Gastrocnemius medialis (tissue), 4 donors: Measurements from ENCODE around the gene ABCC8. TPM values are rescaled to one million over a fixed set of nuclear protein-coding genes. Genes with fewer than 3 reads are reported as not detected.
A peak's percentile ranks its signal among the peaks of the same experiment; 100 is the strongest.

Experiments
- ATAC-seq, 2 donors: fragments of 150-250 bp; one replicate each; pipeline ENCODE4 v1.9.1; 2016
- DNase-seq, 2 donors: peaks; one replicate each; pipeline ENCODE4 v3.0.0-alpha.2; 2019
- H3K27ac ChIP-seq, 4 donors: fragments of 200-600 bp; sonication (generic); 1 replicate in 1 of 4; 2 replicates in 3 of 4; pipeline ENCODE4 v1.5.1; 2016 to 2018; ENCODE audit warnings: mild to moderate bottlenecking in 2 of 4, moderate library complexity in 1 of 4
- H3K27me3 ChIP-seq, 3 donors: fragments of 200-600 bp; sonication (generic) in 2 of 3; 1 replicate in 1 of 3; 2 replicates in 2 of 3; pipeline versions ENCODE4 v1.5.1 to v1.6.0; 2016 to 2019; ENCODE audit warnings: mild to moderate bottlenecking in 1 of 3, moderate library complexity in 1 of 3
- H3K36me3 ChIP-seq, 2 donors: fragments of 200-600 bp; sonication (generic) in 1 of 2; one replicate each; pipeline ENCODE4 v1.5.1; 2017 to 2018
- H3K4me1 ChIP-seq, 2 donors: fragments of 200-600 bp; sonication (generic) in 1 of 2; one replicate each; pipeline ENCODE4 v1.5.1; 2016 to 2017; ENCODE audit warnings: mild to moderate bottlenecking in 2 of 2
- H3K4me3 ChIP-seq, 4 donors: fragments of 200-600 bp; sonication (generic) in 3 of 4; 1 replicate in 1 of 4; 2 replicates in 3 of 4; pipeline ENCODE4 v1.5.1; 2016 to 2019; ENCODE audit warnings: mild to moderate bottlenecking in 2 of 4
- H3K9me3 ChIP-seq, 3 donors: fragments of 200-600 bp; sonication (generic) in 2 of 3; 1 replicate in 1 of 3; 2 replicates in 2 of 3; pipeline ENCODE4 v1.5.1; 2016 to 2019
- POLR2A ChIP-seq, 2 donors: fragments of 450-650 bp; IDR thresholded peaks; one replicate each; pipeline ENCODE4 v1.6.1; 2017; ENCODE audit warnings: antibody characterized with exemption in 2 of 2, mild to moderate bottlenecking in 2 of 2, moderate library complexity in 2 of 2
- in situ Hi-C, 4 donors: fragments of 200-750 bp; cut with MboI; loops; one replicate each; pipeline versions ENCODE4 v1.15.0 to v1.8.0; 2017; ENCODE audit warnings: low sequenced_read_pairs in 4 of 4
- intact Hi-C: fragments of 100-400 bp; cut with DNase I; formaldehyde crosslinking; loops from one replicate; pipeline ENCODE4 v1.15.1; 2023; ENCODE audit warnings: low total_unique reads
- total RNA-seq, 4 donors: library from RNA; depleted of rRNA; stranded (reverse); fragments of >200 nt; gene quantifications; one replicate each; pipeline versions ENCODE4 v1.1.0 to v1.2.3, GENCODE V29; 2016
- TF ChIP-seq, protein P1 (sequence below), 5 experiments: fragments of 450-650 bp in 3 of 5; fragments of 200-600 bp in 2 of 5; sonication (generic) in 2 of 5; IDR thresholded peaks in 4 of 5; conservative IDR thresholded peaks in 1 of 5; 1 replicate in 4 of 5; 2 replicates in 1 of 5; pipeline ENCODE4 v1.5.1; 2016 to 2019; ENCODE audit warnings: antibody characterized with exemption in 5 of 5, mild to moderate bottlenecking in 3 of 5, moderate library complexity in 3 of 5

ABCC8 gene
- total RNA-seq, 4 donors from 2014 or later = 0.33 to 4.0 (median 1.1) TPM

DNA sequence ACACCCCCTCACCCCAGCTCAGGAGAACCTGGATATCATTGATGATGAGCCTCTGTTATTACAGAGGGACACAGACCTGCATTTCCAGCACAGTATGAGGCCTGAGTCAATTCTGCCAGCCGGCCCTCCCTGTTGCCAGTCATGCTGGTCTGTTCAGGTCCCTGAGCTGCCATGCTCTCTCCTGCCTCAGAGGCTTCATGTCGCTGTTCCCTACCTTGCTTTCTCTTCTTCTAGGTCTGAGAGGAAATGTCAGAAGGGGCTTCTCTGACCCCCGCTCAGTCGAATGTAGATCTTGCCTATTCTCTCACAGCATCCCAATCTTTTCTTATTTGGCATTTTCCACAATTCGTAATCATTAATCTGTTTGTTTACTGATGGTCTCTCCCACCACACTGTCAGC, 21.8 kb upstream of the ABCC8 start:
- H3K27me3 ChIP-seq = no peaks in the 10 kb centered on the region
- in situ Hi-C loops (loop anchor here in 1 of 4 donors (10.0 kb wide), 1 partner anchor 264 kb away; no protein-coding TSS in a partner anchor), intact Hi-C loops (no loop called here)
- no peak overlapping the region for H3K4me3 ChIP-seq
- no peaks in the 10 kb centered on the region for H3K9me3 ChIP-seq
- DNase-seq (no peak), ATAC-seq (peak in 1 of 2 donors; percentile 39)
- no peak overlapping the region for H3K27ac ChIP-seq
- no peaks in the 10 kb centered on the region for H3K36me3 ChIP-seq
- H3K4me1 ChIP-seq = no peaks in the 10 kb centered on the region
- no peak for TF ChIP-seq POLR2A (IDR thresholded peaks at IDR 0.05)
- TF ChIP-seq, protein P1, sequence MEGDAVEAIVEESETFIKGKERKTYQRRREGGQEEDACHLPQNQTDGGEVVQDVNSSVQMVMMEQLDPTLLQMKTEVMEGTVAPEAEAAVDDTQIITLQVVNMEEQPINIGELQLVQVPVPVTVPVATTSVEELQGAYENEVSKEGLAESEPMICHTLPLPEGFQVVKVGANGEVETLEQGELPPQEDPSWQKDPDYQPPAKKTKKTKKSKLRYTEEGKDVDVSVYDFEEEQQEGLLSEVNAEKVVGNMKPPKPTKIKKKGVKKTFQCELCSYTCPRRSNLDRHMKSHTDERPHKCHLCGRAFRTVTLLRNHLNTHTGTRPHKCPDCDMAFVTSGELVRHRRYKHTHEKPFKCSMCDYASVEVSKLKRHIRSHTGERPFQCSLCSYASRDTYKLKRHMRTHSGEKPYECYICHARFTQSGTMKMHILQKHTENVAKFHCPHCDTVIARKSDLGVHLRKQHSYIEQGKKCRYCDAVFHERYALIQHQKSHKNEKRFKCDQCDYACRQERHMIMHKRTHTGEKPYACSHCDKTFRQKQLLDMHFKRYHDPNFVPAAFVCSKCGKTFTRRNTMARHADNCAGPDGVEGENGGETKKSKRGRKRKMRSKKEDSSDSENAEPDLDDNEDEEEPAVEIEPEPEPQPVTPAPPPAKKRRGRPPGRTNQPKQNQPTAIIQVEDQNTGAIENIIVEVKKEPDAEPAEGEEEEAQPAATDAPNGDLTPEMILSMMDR (IDR thresholded peaks at IDR 0.05 in 4 of 5, conservative IDR thresholded peaks at IDR 0.05 in 1 of 5) = peak in 1 of 5 experiments; percentile 7

DNA sequence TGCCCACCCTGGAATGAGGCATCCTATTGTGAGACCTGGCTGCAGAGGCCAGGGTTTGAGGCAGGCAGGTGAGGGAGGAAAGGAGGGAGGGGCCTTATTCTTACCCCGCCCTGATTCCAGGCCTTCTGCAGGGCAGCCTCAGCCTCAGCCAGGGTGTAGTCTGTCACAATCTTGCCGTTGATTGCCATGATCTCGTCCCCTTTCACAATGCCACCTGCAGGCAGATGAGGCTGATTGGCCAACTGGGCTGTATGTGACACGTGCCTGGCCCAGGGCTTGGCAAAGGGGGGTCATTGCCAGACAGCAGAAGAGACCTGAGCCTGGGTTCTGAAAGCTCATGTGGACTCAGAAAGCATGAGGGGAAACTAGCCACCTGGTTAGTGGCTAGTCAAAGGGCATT, 21.4 kb upstream of the ABCC8 start:
- Histone ChIP-seq H3K4me1 (no peaks in the 10 kb centered on the region), H3K27ac (no peak overlapping the region), H3K27me3 (no peaks in the 10 kb centered on the region), H3K36me3 (no peaks in the 10 kb centered on the region), H3K4me3 (no peak overlapping the region), H3K9me3 (no peaks in the 10 kb centered on the region)
- intact Hi-C loops = no loop called here
- ATAC-seq (peak; percentile 67 to 96), DNase-seq (peak in 1 of 2 donors; percentile 76)
- in situ Hi-C loops = loop anchor here in 1 of 4 donors (10.0 kb wide), 1 partner anchor 263 kb away; no protein-coding TSS in a partner anchor
- no peak for TF ChIP-seq POLR2A (IDR thresholded peaks at IDR 0.05)
- TF ChIP-seq, protein P1 (IDR thresholded peaks at IDR 0.05 in 4 of 5, conservative IDR thresholded peaks at IDR 0.05 in 1 of 5) = no peak

DNA sequence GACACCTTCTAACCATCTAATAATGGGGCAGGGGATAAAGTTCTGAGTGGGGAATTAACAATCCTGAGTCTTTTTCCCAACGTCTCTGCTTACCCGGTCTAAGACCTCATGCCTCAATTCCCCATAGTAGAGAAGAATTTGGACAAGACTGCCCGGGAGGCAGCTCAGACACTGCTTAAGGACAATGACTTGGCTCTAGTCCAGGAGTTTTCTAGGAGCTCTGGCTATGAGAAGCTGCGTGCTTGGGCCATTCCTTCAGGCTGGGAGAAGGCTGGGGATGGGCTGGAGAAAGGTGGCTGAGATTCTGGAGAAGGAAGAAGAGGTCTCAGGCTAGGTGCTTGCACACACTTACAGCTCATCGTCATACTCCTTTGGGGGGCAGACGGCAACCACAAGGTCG, 19.8 kb upstream of the ABCC8 start:
- in situ Hi-C loops = loop anchor here in 1 of 4 donors (10.0 kb wide), 1 partner anchor 262 kb away; no protein-coding TSS in a partner anchor
- no peak for ATAC-seq
- TF ChIP-seq POLR2A (IDR thresholded peaks at IDR 0.05) = no peak
- TF ChIP-seq, protein P1 (IDR thresholded peaks at IDR 0.05 in 4 of 5, conservative IDR thresholded peaks at IDR 0.05 in 1 of 5) = no peak

DNA sequence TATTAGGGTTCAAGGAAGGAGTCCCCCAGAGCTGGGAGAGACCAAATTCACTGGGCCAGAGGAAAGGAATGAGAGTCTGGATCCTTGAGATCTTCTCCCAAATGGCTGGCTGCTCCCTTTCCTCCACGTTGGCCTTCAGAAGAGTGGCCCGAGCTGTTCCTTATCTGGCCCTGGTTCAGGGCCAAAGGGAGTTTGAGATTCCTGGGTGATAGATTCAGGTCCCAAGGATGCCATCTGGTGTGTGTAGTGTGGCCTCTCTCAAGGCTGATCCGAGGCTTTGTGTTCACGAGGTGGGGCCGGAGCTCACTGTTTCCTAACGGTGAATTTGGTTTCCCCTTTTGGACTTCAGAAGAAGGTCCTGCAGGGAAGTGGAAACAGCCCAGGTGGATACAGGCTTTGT, 17.4 kb upstream of the ABCC8 start:
- in situ Hi-C loops = loop anchor here in 1 of 4 donors (10.0 kb wide), 1 partner anchor 259 kb away; no protein-coding TSS in a partner anchor
- no peak for DNase-seq
- Histone ChIP-seq H3K9me3 (no peaks in the 10 kb centered on the region), H3K4me1 (no peaks in the 10 kb centered on the region), H3K4me3 (no peak overlapping the region), H3K27ac (no peak overlapping the region), H3K27me3 (no peaks in the 10 kb centered on the region), H3K36me3 (no peaks in the 10 kb centered on the region)
- ATAC-seq = no peak
- TF ChIP-seq, protein P1 (IDR thresholded peaks at IDR 0.05 in 4 of 5, conservative IDR thresholded peaks at IDR 0.05 in 1 of 5) = no peak
- no peak for TF ChIP-seq POLR2A (IDR thresholded peaks at IDR 0.05)
- intact Hi-C loops = no loop called here

More for the DNA sequence above, 19.8 kb upstream of the ABCC8 start:
- intact Hi-C loops = no loop called here
- Histone ChIP-seq H3K27ac (no peak overlapping the region), H3K36me3 (no peaks in the 10 kb centered on the region), H3K27me3 (no peaks in the 10 kb centered on the region), H3K4me3 (no peak overlapping the region), H3K9me3 (no peaks in the 10 kb centered on the region), H3K4me1 (no peaks in the 10 kb centered on the region)
- DNase-seq = no peak

DNA sequence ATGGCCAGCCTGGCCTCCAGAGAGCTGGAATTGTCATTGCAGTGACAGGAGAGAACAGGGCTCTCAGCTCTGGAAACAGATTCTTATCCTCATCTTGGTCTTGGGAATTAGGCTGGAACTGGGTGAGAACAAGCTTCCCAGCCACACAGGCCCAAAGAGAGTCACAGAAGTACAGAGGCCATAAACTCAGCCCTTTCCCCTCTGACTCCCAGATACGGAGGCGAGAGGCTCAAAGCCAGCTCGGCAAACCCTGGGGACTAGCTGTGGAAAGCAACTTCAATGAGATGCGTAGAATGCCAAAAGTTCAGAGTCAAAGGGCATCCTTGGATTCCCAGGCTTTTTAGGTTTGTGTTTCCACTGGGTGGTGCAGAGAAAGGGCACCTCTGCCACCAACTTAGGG, 14.3 kb upstream of the ABCC8 start:
- intact Hi-C loops (no loop called here), in situ Hi-C loops (loop anchor here in 1 of 4 donors (10.0 kb wide), 1 partner anchor 256 kb away; no protein-coding TSS in a partner anchor)
- no peak for TF ChIP-seq POLR2A (IDR thresholded peaks at IDR 0.05)
- TF ChIP-seq, protein P1 (IDR thresholded peaks at IDR 0.05 in 4 of 5, conservative IDR thresholded peaks at IDR 0.05 in 1 of 5) = no peak
- peak in 1 of 2 donors; percentile 43 for ATAC-seq
- no peak overlapping the region for H3K4me3 ChIP-seq
- no peaks in the 10 kb centered on the region for H3K9me3 ChIP-seq
- no peak for DNase-seq
- H3K4me1 ChIP-seq = no peaks in the 10 kb centered on the region
- no peak overlapping the region for H3K27ac ChIP-seq
- no peaks in the 10 kb centered on the region for H3K36me3 ChIP-seq
- no peaks in the 10 kb centered on the region for H3K27me3 ChIP-seq
